Peyer's patch (tissue), 4 donors: ENCODE results near the gene APLN. TPM values are rescaled to one million over a fixed set of nuclear protein-coding genes. Genes with fewer than 3 reads are reported as not detected.

Experiments used
- DNase-seq, 3 donors: peaks; one replicate each; pipeline ENCODE4 v3.0.0-alpha.2; 2017 to 2019
- H3K27ac ChIP-seq, 4 donors: fragments of 200-600 bp; sonication (generic); one replicate each; pipeline ENCODE4 v1.5.1; 2016 to 2019
- H3K27me3 ChIP-seq, 2 donors: fragments of 200-600 bp; sonication (generic); one replicate each; pipeline ENCODE4 v1.5.1; 2019
- H3K36me3 ChIP-seq, 3 donors: fragments of 200-600 bp; sonication (generic); one replicate each; pipeline ENCODE4 v1.5.1; 2016 to 2019
- H3K4me1 ChIP-seq, 4 donors: fragments of 200-600 bp; sonication (generic); one replicate each; pipeline ENCODE4 v1.5.1; 2016 to 2019
- H3K4me3 ChIP-seq, 4 donors: fragments of 200-600 bp; sonication (generic); 1 replicate in 3 of 4; 2 replicates in 1 of 4; pipeline ENCODE4 v1.5.1; 2016 to 2019; ENCODE audit warnings: mild to moderate bottlenecking in 1 of 4
- H3K9me3 ChIP-seq, 4 donors: fragments of 200-600 bp; sonication (generic); one replicate each; pipeline ENCODE4 v1.5.1; 2016 to 2019; ENCODE audit warnings: mild to moderate bottlenecking in 1 of 4
- CTCF ChIP-seq, 6 experiments: fragments of 450-650 bp in 4 of 6; fragments of 200-600 bp in 2 of 6; sonication (generic) in 1 of 6; IDR thresholded peaks; one replicate each; pipeline ENCODE4 v1.5.1; 2017 to 2019; ENCODE audit warnings: antibody characterized with exemption in 6 of 6, mild to moderate bottlenecking in 3 of 6, moderate library complexity in 1 of 6
- POLR2A ChIP-seq, 2 donors: fragments of 450-650 bp; IDR thresholded peaks; one replicate each; pipeline ENCODE4 v1.5.1; 2017; ENCODE audit warnings: antibody characterized with exemption in 2 of 2, mild to moderate bottlenecking in 2 of 2, moderate library complexity in 2 of 2
- total RNA-seq, 4 donors: library from RNA; depleted of rRNA; stranded (reverse); fragments of >200 nt; gene quantifications; one replicate each; pipeline ENCODE4 v1.1.0, GENCODE V29; 2016

Gene APLN
- total RNA-seq, 4 donors from 2014 or later = 0.27 to 0.35 TPM; not detected in 2

- DNase-seq = no peak
- H3K4me3 ChIP-seq = no peak overlapping the region
- H3K4me1 ChIP-seq = no peaks in the 10 kb centered on the region
- H3K27ac ChIP-seq = no peak overlapping the region
- TF ChIP-seq CTCF (IDR thresholded peaks at IDR 0.05) (no peak), POLR2A (IDR thresholded peaks at IDR 0.05) (no peak)
- no peaks in the 10 kb centered on the region for H3K36me3 ChIP-seq
- no peaks in the 10 kb centered on the region for H3K9me3 ChIP-seq
- H3K27me3 ChIP-seq = no peaks in the 10 kb centered on the region
These were observed 42.6 kb upstream of the APLN start for GRCh38 chrX:129697204-129697829.

- no peak for DNase-seq
- H3K4me3 ChIP-seq = no peak overlapping the region
- no peaks in the 10 kb centered on the region for H3K4me1 ChIP-seq
- H3K9me3 ChIP-seq = no peaks in the 10 kb centered on the region
- no peak overlapping the region for H3K27ac ChIP-seq
- H3K27me3 ChIP-seq = no peaks in the 10 kb centered on the region
- TF ChIP-seq CTCF (IDR thresholded peaks at IDR 0.05) = no peak
- TF ChIP-seq POLR2A (IDR thresholded peaks at IDR 0.05) = no peak
- H3K36me3 ChIP-seq = no peaks in the 10 kb centered on the region
These were observed 41.9 kb upstream of the APLN start for GRCh38 chrX:129696463-129697155.

GRCh38 chrX:129695937-129696336 lies 41.2 kb upstream of the APLN start:
- H3K9me3 ChIP-seq = no peaks in the 10 kb centered on the region
- no peak overlapping the region for H3K4me3 ChIP-seq
- H3K27me3 ChIP-seq = no peaks in the 10 kb centered on the region
- DNase-seq = no peak
- TF ChIP-seq CTCF (IDR thresholded peaks at IDR 0.05) (no peak), POLR2A (IDR thresholded peaks at IDR 0.05) (no peak)
- H3K27ac ChIP-seq = no peak overlapping the region
- H3K4me1 ChIP-seq = no peaks in the 10 kb centered on the region
- H3K36me3 ChIP-seq = no peaks in the 10 kb centered on the region

- no peaks in the 10 kb centered on the region for H3K9me3 ChIP-seq
- no peaks in the 10 kb centered on the region for H3K36me3 ChIP-seq
- H3K27me3 ChIP-seq = no peaks in the 10 kb centered on the region
- no peak for DNase-seq
- H3K27ac ChIP-seq = no peak overlapping the region
- no peak overlapping the region for H3K4me3 ChIP-seq
- H3K4me1 ChIP-seq = no peaks in the 10 kb centered on the region
- TF ChIP-seq POLR2A (IDR thresholded peaks at IDR 0.05) (no peak), CTCF (IDR thresholded peaks at IDR 0.05) (no peak)
These were observed 40.8 kb upstream of the APLN start for GRCh38 chrX:129695535-129695934.

- H3K4me3 ChIP-seq = no peak overlapping the region
- no peaks in the 10 kb centered on the region for H3K36me3 ChIP-seq
- no peaks in the 10 kb centered on the region for H3K9me3 ChIP-seq
- no peak for TF ChIP-seq CTCF (IDR thresholded peaks at IDR 0.05)
- TF ChIP-seq POLR2A (IDR thresholded peaks at IDR 0.05) = no peak
- H3K27me3 ChIP-seq = no peaks in the 10 kb centered on the region
- H3K27ac ChIP-seq = no peak overlapping the region
- DNase-seq = no peak
- H3K4me1 ChIP-seq = no peaks in the 10 kb centered on the region
These were observed 40.0 kb upstream of the APLN start for GRCh38 chrX:129694805-129695204.
